HT-29 (cell line): ENCODE results near the gene STEAP1B. TPM values are rescaled to one million over a fixed set of nuclear protein-coding genes. Genes with fewer than 3 reads are reported as not detected.
A peak's percentile ranks its signal among the peaks of the same experiment; 100 is the strongest.

Experiments used
- DNase-seq: peaks from one replicate; pipeline ENCODE4 v3.0.0-alpha.2; 2015; ENCODE audit warnings: low spot score
- total RNA-seq: library from RNA; depleted of rRNA; stranded (reverse); fragments of >200 nt; shearing (Covaris generic); gene quantifications from 2 replicates; pipeline ENCODE4 v1.2.3, GENCODE V29; 2014

The STEAP1B gene
- total RNA-seq, 1 experiment from 2014 or later, result not detected

DNA sequence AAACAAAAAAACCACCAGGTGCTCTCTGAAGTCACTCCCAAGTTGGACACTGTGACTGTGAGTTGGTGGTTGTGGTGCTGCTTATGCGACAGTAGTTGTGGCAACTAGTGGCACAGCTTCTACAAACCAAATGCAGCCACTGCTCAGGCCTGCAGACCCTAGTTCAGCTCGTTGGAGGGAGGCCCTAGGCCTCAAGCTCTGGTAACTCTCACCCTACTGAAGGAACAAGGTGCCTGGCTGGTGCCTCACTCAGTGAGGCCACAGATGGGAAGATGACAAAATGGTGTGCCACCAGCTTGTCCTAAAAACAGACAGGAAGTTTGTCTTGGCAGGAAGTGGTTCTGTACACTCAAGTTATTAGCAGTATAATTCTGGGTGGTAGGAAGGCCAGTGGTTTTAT, 97.7 kb downstream of the STEAP1B start:
- no peak for DNase-seq

DNA sequence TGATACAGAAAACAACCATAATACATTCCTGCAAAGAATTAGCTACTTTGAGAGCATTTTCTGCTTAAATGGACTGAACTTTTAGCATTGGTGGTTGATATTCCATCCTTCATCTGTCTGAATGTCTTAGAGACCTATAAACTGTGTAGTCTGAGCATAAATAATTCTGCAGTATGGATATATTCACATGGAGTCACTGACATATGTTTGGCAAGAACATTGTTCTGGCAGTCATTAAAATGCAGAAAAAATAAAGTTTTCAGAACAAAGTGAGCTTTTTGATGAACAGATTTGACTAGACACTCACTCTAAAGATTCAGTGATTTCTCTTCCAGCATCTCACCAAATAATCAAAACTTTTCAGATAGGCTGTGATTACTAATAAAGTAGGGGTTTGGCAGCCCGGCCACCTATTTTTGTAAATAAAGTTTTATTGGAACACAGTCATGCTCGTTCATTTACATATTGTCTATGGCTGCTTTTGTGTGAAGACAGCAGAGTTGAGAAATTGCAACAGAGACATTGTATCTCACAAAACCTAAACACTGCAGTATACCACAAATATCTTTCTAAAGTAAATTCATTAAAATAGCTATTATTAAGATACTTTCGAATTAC, 98.9 kb downstream of the STEAP1B start:
- DNase-seq, result no peak

DNA sequence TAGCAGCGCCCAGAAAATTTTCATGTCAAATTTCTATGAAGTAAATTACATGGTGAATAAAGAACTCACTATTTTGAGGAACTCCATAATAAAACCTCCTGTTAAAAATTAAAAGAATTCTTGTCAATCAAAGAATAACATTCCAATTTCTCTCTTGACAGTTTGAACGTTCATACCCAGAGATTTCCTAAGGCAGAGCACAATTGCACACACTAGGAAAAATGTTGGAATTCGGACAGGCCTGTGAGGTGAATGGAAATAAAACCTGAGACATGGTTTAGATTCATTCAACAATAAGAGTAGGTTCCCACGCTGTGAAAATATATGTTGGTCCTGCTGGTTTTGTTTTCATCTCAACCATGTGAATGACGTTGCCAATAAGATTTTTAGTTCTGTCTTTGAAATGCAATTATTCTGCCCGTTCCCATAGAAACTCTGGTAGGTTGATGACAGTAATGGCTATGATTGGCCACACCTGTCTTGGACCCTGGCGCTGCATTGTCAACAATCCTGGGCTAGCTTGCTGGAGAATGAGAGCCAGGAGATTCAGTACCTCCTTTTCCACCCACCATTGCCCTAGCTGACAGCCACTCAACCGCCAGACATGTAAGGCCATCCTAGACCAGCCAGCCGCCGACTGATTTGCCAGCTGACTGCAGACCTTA, 99.7 kb downstream of the STEAP1B start:
- no peak for DNase-seq

DNA sequence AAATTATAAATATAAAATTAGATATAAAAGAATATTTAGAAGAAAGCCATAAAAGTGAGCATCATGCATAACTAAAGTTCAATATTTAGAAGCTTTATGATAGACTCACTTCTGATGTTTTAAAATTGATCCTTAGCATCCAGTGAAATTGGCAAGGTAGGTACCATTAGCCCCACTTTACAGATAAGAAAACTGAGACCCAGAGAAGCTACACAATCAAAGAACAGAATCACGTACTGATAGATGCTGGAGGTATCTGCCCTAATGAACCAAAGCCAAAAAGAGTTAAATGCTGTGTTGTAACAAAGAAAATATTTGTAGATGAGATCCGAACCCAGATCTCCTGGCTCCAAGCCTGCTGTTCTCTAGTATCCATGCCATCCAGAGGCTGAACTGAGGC, 100.4 kb downstream of the STEAP1B start:
- no peak for DNase-seq

DNA sequence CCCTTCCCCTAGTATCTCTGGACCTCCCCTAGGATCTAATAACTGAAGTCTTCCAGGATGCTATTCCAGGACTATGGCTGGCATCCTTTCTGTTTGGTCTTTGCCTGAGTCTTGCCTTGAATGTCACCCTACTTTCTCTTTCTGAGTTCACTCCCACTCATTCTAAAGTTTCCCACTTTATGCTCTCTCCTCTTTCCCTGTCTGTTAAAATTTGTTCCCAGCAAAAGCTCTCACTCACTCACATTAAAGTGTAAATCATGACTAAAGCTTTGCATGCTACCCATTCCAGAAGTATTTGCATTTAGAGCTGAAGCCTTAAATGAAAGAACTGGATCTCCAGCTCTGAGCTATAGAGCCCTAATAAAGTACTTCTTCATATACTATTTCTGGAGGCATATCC, 100.9 kb downstream of the STEAP1B start:
- DNase-seq, result no peak

DNA sequence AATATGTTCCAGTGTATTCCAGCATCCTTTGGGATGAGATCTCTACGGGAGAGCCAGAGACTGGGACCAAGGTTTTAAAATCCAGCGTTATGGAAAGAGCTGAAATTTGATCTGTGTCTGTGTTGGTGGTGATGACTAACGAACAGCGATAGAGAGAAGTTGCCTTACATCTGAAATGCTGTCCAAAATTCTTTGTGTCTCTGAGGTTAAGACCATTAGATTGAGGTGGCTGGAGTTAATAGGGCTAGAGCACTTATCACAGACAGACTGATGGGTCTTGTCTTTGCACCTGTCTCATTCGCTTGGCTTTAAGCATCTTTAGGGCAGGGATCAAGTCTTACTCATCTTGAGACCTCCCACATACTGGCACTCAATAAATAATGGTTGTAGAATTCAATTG, 102.0 kb downstream of the STEAP1B start:
- DNase-seq, result no peak

DNA sequence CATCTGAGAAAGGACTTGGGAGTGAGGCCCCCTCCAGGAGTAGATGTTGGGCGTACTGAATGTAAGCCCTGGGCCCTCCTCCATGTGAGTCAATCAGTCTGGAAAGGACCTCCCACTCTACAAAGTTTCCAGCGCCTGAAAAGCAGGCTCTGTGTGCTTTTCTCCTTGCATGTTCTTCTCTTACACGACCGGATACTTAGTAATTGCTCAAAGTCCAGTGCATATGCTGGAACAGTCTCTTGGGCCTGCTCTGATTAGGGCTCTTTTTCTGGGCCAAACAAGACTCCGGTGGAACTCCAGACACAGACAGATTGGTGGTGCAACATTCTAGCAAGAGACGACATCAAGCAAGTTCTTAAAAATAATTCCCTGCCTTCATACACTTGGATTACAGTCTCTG, 104.8 kb downstream of the STEAP1B start:
- DNase-seq, result no peak

DNA sequence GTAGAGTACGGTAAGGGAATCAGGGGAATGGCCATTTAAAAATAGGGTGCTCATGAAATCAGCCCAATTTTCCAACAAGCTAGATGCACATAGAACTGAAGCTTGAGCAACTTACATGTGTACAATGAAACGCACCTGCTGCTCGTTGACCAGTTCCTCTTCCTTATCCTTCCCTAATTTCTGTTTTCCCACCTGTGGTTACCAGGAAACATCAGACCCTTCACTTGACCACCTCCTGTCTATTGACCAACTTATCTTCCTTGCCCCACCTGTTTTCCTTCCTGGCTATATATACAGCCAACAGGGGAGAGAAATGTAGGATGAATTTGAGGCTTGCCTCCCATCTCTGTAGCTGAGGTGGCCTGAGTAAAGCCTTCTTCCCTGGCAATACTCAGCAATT, 105.2 kb downstream of the STEAP1B start:
- DNase-seq, result no peak

DNA sequence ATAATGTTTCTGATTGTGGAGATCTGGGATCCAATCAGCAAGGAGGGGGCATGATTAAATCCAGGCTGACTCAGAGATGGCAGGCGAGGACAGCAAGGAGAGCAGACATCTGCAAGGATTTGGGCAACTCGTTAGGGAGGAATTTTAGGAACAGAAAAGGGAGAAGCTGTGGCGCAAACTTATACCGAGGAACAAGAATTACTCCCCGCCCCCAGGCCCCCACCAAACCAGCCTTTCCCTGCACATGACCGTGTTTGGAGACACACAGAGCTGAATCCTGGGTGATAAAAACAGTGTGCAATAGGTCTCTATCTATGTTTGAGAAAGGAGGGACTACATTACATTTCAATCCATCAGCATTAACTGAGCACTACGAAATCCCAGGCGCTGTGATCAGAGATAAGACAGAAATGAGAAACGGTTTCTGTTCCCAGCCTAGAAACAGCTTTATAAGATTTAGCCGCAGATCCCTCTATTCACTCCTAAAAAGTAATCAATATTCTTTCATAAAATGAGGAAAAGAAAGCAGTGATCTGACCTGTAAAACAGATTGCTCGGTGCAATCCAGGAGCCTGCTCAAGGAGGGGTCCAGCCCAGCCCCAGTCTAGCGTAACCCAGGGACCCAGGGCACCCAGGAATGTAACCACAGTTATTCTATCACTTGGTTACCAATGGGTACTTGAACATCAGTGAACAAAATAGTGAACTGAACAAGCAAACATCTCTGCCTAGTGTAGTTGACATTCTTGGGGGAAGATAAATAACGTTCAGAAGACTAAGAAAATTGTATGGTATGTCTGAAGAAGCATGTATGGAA, 105.9 kb downstream of the STEAP1B start:
- peak; percentile 16 for DNase-seq

DNA sequence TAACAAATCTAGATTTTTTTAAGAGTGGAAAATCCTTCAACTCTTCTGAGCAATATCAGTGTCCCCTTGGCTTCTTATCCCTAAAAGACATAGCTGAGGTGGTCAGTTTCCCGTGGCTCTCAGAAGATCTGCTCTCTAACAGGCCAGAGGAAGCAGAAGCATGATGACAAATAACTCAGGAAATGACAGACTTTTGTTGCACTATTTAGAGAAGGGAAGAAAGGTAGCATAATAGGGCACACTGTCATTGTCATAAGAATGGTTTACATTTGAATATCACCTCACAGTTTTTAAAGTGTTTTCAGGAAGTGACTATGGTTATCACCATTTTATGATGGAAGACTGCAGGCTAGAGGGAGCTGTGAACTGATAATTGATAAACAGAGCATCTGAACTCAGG, 109.5 kb downstream of the STEAP1B start:
- no peak for DNase-seq

DNA sequence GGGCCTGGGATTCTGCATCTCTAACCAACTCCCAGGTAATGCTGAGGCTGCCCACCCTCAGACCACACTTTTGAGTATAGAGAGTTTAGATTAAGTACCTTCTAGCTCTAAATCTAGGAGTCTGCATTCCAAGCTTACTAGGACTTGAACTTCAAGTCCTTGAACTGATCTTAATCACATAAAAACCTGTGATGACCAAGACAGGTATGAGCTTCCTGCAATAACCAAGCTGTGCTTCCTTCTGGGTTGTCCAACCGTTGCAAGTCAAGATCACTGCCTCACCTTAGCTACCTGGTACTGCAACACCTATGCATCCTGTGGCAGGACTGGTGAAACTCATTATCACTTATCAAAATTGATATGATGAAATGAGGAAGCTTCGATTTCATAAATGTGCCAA, 110.1 kb downstream of the STEAP1B start:
- no peak for DNase-seq

DNA sequence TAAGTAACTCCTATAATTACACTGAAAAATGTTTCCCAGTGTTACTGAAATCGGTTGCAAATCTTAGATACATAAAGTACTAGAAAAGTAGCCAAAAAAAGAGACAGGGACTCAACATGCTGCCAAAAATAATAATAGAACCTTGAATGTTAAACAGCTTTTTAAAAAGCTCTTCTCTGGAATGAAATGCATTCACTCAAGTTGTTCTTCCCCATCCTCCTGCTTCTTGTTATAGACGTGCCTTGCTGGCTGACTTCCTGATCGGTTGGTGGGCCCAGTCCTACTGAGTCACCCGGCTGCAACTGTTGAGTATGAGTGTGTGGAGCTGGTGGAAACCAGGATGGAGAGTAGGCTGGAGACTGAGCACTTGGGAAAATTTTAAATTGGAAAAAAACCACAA, 112.4 kb downstream of the STEAP1B start:
- DNase-seq, result no peak

DNA sequence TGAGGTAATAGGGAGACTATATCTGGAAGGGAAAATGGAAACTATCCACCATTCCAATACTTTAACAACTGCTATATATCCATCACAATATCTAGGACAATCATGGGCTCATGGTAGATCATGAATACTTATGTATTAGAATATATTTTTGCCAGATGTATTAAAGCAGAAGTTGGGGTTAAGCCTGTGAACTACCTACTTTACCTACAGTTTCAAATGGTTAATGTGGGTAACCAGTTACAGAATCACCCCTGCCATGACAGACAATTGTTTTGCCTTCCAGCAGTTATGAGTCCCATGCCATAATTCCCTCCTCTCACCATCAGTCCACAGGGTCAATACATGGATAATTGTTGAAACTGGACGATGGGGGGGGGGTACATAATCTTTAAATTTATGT, 113.1 kb downstream of the STEAP1B start:
- DNase-seq, result no peak

DNA sequence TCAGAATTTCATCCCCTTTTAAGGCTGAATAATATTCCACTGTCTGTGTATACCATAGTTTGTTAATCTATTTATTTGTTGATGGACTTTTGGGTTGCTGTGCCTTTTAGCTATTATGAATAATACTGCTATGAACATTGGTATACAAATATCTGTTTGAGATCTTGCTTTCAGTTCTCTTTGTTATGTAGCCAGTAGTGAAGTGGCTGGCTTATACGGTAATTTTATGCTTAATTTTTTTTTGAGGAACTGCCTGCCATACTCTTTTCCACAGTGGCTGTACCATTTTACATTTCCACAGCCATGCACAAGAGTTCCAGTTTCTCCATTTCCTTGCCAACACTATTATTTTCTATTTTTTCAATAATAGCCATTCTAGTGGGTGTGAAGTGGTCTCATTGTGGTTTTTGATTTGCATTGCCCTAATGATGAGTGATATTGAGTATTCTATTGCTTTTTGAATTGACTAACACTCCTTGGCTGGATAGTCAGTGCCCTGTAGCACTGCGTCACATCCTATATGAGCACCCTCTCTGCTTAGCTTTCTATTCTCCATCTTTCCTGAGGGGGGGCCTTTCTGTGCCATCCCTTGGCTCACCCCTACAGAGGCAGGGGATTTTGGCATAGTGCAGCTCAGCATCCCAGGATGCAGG, 113.7 kb downstream of the STEAP1B start:
- no peak for DNase-seq

DNA sequence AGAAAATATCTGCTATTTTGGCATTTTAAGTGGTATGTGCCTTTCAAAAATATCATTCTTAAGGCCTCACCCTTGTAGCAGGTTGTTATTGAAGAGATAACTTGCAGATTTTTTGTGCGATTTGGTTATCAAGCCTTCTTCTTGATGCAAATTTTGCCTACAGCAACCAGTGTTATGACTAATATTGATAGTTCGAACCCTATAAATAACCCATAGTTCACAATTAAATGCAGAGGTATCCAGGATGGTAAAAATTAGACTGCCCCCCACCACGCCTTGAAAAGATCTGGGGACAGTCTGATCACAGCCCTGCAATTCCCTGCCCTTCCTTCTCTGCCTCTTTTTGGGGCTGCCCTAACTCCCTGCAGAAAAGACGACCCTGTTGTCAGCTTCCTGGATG, 114.7 kb downstream of the STEAP1B start:
- DNase-seq, result no peak

DNA sequence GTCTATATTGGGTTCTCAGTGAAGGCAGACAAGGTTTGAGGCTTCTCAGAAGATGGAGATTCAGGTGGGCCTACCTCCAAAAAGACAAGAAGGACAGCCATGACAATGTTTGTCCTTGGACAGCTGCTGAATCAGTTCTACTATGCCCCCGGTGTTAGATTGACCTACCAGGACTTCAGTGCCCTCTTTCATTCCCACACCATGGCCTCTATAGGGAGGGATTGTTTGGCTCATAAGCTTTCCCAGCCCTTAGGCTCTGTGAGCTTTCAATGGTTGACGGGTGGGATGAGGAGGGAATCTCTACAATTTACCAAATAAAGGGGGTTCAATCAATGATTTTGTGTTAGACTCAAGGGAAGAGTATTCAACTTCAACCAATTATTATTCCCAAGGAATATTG, 119.7 kb downstream of the STEAP1B start:
- no peak for DNase-seq

DNA sequence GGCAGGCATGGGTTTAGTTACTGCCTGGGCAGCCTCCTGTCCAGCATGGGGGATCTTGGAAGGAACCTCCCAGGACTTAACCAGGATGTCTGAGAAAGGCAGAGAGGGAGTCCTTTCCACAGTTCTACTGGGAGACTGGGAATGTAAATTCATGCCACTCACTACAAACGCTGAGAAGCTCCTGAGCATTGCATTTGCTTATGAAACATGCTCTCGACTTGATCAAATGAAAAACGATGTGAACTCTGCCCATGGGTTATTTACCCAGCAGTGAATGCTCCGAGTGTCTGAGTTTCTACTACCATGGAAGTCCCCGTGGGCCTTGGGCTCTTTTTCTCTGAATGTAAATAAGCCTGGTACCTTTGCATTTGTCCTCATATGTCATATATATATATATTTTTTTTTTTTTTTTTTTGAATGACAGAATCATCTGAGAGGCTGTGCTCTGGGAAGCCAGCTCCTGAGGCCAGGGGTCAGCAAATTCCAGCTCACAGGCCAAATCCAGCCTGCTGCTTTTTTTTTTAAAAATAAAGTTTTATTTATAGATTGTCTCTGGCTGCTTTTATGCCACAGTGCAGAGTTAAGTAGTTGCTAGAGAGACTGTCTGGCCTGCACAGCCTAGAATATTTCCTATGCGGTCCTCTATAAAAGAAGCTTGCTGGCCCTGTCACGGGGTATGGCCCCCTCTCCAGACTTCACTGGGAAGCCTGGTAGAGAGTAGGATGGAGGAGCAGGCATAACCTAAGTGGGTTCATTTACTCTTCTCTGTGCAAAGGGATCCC, 121.6 kb downstream of the STEAP1B start:
- no peak for DNase-seq

DNA sequence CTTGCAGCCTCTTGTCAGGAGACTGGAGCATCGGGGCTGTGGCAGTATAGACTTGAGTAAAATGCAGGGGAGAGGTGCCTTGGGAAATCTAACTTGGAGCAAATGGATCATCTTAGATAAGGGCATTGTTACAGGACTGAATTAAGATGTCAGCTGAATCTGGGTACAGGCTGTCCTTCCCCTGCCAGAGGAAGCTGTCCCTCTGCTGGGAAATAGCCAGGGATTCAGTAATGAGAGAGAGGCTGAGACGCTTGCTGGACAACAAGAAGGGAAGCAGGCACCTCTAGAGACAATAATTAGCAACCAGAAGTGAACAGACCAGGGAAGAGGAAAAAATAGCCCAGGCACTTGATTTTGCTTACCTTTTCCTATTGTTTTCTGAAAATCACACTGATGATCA, 122.3 kb downstream of the STEAP1B start:
- no peak for DNase-seq

DNA sequence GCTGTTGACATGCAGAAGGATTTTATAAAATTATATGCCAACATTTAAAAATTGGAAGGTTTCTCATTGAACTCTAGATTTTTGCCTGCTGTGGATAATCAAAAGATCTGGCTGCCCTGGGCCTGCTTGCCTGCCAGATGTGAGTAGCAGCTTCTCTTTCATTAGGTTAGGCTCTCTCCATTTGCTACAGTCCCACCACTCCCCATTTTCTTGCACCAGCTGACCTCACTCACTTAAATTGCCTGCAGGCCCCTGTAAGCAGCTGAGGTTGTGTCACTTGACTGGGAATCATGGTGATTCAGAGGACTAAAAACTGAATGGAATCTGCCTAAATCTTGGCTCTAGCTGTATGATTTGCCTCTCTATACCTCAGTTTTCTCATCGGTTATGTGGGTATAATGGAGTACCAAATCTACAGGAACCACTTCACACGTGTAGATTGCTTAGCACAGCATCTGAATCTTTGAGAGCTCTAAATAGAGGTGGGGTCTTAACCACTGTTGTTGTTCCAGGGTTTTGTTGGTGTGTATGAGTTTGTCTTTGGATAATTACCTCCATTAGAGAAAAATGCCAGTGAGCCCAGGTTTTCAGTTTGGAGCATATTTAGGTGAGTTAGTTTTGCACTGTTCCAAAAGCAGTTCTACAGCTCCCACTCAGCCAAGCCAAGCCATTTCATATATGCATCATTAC, 124.5 kb downstream of the STEAP1B start:
- no peak for DNase-seq

DNA sequence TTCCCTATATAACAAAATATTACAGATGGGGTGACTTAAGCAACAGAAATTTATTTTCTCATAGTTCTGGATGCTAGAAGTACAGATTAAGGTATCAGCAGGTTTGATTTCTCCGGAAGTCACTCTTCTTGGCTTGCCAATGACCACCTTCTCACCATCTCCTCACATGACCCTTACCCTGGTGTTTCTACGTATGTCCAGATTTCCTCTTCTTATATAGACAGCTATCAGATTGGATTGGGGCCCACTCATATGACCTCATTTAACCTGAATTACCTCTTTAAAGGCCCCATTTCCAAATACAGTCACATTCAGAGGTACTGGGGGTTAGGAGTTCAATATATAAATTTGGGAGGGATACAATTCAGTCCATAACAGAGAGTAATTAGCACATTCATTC, 126.1 kb downstream of the STEAP1B start:
- DNase-seq, result no peak

DNA sequence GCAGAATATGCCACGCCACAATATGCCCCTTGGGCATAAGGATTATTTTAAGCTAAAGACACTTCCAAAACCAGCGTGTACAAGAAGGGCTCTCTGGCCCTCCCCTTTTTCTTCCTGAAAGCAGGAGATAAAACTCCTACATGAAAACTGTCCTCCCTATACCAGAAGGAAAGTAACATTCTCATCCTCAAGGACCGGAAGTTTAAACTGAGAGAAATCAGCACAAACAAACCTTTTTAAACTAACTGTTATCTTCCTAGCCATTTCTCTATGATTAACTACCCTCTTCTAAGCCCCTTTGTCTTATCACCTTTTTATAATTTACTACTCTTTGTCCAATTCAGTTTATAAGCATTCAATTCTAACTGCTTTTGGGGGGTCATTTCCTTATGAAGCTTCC, 126.6 kb downstream of the STEAP1B start:
- no peak for DNase-seq
